Ovary (tissue), 9 donors: Measurements from ENCODE around the gene CERS4. TPM values are rescaled to one million over a fixed set of nuclear protein-coding genes. Genes with fewer than 3 reads are reported as not detected.
"Not testable (repeated sequence)": the region's sequence is repeated elsewhere in the genome, so short reads cannot be mapped to it uniquely, and the experiment has no call there.

ENCODE experiments used
- DNase-seq, 5 donors: peaks; one replicate each; pipeline ENCODE4 v3.0.0-alpha.2; 2019 to 2020
- H3K27ac ChIP-seq, 2 donors: fragments of 200-600 bp; one replicate each; pipeline versions ENCODE4 v1.5.1 to v1.8.0; 2019 to 2022
- H3K27me3 ChIP-seq: fragments of 200-600 bp; one replicate; pipeline ENCODE4 v1.8.0; 2022
- H3K36me3 ChIP-seq: fragments of 200-600 bp; sonication (generic); one replicate; pipeline ENCODE4 v1.5.1; 2019
- H3K4me1 ChIP-seq: one replicate; pipeline ENCODE4 v1.8.1; 2013; ENCODE audit warnings: mild to moderate bottlenecking, moderate library complexity; ENCODE audit not compliant: insufficient read depth
- H3K4me3 ChIP-seq: fragments of 200-600 bp; sonication (generic); one replicate; pipeline ENCODE4 v1.5.1; 2017
- H3K9me3 ChIP-seq, 2 donors: fragments of 200-600 bp in 1 of 2; sonication (generic) in 1 of 2; one replicate each; pipeline versions ENCODE4 v1.5.1 to v1.8.1; 2013 to 2019; ENCODE audit warnings: mild to moderate bottlenecking in 1 of 2, moderate library complexity in 1 of 2
- EP300 ChIP-seq: sonication (generic); formaldehyde crosslinking; IDR thresholded peaks from one replicate; pipeline ENCODE4 v1.6.1; 2017; ENCODE audit warnings: antibody characterized with exemption
- POLR2A ChIP-seq: fragments of 450-650 bp; IDR thresholded peaks from one replicate; pipeline ENCODE4 v1.6.1; 2017; ENCODE audit warnings: antibody characterized with exemption, mild to moderate bottlenecking, moderate library complexity
- WGBS, 3 donors: extraction: QIAGEN DNeasy Blood & Tissue Kit in 1 of 3; methylation state at CpG; one replicate each; pipeline versions ENCODE4 v1.1.5 to v1.1.7; 2013 to 2017; 5-methylcytosine and 5-hydroxymethylcytosine counted together
- intact Hi-C, 4 donors: fragments of 100-400 bp; cut with DNase I; formaldehyde crosslinking; loops; one replicate each; pipeline versions ENCODE4 v1.11.0 to v1.15.1; 2022 to 2023
- polyA plus RNA-seq, 2 donors: library from polyadenylated mRNA; stranded (reverse); fragments of 200-250 nt in 1 of 2; fragments of 350-450 nt in 1 of 2; fragmentation: Illumina TruSeq in 1 of 2; extraction: RNeasy Lipid Tissue Mini Kit (QIAGEN cat#74804) in 1 of 2; gene quantifications; one replicate each; pipeline ENCODE4 v1.2.3, GENCODE V29; 2013 to 2014
- total RNA-seq, 7 donors: library from RNA; depleted of rRNA in 2 of 7; stranded (reverse); fragments of >200 nt in 2 of 7; fragmentation: NEBNext Ultra II Directional in 3 of 7; extraction: Animal tissue kit (Norgen Biotek cat#: 25700) in 3 of 7; gene quantifications; one replicate each; pipeline versions ENCODE4 v1.1.0 to v1.2.4, GENCODE V29; 2016 to 2023
- TF ChIP-seq, protein P1 (sequence below), 3 donors: fragments of 450-650 bp in 2 of 3; fragments of 200-600 bp in 1 of 3; IDR thresholded peaks; one replicate each; pipeline versions ENCODE4 v1.5.1 to v1.8.0; 2016 to 2022; ENCODE audit warnings: antibody characterized with exemption in 3 of 3, mild to moderate bottlenecking in 1 of 3
- donor health status: DM: no; HTN: no; CAD: no; lungs with moderate emphysema.
- donor health status: DM: no; HTN: no; CAD: no.
- donor health status: Bipolar disorder and iron deficiency.
- donor health status: DM: yes; HTN: yes; CAD: no.
- donor health status: DM: no; HTN: no; CAD: no.
- donor health status: DM: yes; HTN: yes; CAD: no.

Gene CERS4
- total and polyA plus RNA-seq, 9 donors: 20.1 to 61.6 (median 42.5) TPM

DNA sequence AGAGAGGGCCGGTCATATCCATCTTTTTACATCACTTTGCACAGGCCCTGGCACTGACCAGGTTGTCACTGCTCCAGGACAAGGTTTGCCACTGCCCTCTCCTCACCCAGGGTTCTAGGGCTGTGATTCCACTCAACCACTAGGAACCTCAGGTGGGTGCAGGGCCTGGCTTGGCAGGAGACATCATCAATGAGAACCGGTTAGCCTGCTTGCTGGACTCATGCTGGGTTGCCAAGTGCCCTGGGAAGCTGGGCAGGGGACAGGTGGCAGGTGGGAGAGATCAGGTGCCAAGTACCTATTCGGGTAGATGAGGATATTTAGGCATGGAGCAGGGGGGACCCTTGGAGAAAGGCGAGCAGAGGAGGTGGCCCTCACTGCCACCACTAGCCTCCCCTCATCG is 4.2 kb upstream of the CERS4 start:
- no peak for DNase-seq
- WGBS, 3 donors: 74 to 81% (median 76%) methylated on average over 5 of the region's 5 CpGs
- Histone ChIP-seq H3K27ac (no peak overlapping the region), H3K4me1 (peaks cover 3% of the 10 kb centered on the region), H3K36me3 (no peaks in the 10 kb centered on the region), H3K4me3 (no peak overlapping the region), H3K27me3 (no peaks in the 10 kb centered on the region), H3K9me3 (no peaks in the 10 kb centered on the region)
- TF ChIP-seq, protein P1, sequence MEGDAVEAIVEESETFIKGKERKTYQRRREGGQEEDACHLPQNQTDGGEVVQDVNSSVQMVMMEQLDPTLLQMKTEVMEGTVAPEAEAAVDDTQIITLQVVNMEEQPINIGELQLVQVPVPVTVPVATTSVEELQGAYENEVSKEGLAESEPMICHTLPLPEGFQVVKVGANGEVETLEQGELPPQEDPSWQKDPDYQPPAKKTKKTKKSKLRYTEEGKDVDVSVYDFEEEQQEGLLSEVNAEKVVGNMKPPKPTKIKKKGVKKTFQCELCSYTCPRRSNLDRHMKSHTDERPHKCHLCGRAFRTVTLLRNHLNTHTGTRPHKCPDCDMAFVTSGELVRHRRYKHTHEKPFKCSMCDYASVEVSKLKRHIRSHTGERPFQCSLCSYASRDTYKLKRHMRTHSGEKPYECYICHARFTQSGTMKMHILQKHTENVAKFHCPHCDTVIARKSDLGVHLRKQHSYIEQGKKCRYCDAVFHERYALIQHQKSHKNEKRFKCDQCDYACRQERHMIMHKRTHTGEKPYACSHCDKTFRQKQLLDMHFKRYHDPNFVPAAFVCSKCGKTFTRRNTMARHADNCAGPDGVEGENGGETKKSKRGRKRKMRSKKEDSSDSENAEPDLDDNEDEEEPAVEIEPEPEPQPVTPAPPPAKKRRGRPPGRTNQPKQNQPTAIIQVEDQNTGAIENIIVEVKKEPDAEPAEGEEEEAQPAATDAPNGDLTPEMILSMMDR (IDR thresholded peaks at IDR 0.05): no peak
- no peak for TF ChIP-seq EP300
- TF ChIP-seq POLR2A: no peak
- intact Hi-C loops: no loop called here

DNA sequence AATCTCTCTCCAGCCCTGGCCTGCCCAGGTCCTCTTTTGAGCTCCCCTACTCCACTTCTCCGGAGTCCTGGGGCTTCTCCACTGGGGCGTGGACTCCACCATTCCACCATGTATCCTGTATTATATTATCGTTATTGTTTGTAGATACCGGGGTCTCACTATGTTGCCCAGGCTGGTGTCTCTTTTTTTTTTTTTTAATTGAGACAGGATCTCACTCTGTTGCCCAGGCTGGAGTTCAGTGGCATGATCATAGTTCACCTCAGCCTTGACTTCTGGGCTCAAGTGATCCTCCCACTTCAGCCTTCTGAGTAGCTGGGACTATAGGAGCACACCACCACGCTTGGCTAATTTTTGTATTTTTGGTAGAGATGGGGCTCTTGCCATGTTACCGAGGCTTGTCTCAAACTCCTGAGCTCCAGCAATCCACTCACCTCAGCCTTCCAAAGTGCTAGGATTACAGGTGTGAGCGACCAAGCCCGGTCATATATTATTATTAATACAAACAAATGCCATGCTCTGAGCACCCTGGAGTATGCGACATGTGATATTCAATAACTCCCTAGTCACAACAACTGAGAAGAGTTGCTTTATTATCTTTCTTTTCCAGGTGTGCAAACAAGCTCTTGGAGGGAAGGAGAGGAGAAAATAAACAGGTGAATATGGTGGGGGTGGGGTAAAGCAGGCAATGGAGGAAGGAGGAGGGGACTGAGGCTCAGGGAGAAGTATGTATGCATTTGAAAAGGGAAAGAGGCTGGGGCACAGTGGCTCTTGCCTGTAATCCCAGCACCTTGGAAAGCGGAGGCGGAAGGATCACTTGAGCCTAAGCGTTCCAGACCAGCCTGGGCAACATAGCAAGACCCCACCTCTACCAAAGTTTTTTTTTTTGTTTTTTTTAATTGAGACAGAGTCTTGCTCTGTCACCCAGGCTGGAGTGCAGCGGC is 2.8 kb upstream of the CERS4 start:
- Histone ChIP-seq H3K27me3 (no peaks in the 10 kb centered on the region), H3K4me1 (peaks cover 10% of the 10 kb centered on the region), H3K4me3 (no peak overlapping the region), H3K9me3 (no peaks in the 10 kb centered on the region), H3K36me3 (no peaks in the 10 kb centered on the region), H3K27ac (no peak overlapping the region)
- 83 to 85% (median 84%) methylated on average over 13 of the region's 13 CpGs for WGBS, 3 donors
- intact Hi-C loops: no loop called here
- no peak for DNase-seq
- TF ChIP-seq EP300: no peak
- TF ChIP-seq POLR2A: no peak
- TF ChIP-seq, protein P1 (IDR thresholded peaks at IDR 0.05): no peak

DNA sequence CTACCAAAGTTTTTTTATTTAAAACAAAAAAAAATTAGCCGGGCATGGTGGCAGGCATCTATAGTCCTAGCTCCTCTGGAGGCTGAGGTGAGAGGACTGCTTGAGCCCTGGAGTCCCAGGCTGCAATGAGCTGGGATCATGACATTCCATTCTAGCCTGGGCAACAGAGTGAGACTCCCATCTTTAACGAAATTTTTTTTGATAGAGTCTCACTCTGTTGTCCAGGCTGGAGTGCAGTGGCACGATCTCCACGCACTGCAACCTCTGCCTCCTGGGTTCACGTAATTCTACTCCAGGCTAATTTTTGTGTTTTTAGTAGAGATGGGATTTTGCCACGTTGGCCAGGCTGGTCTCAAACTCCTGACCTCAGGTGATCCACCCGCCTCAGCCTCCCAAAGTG is 1.8 kb upstream of the CERS4 start:
- WGBS, 3 donors: 84 to 90% (median 87%) methylated on average over 7 of the region's 7 CpGs
- H3K27ac ChIP-seq, intact Hi-C loops, H3K27me3 ChIP-seq, DNase-seq, H3K36me3 ChIP-seq, H3K9me3 ChIP-seq, H3K4me1 ChIP-seq, H3K4me3 ChIP-seq: not testable (repeated sequence)

GRCh38 chr19:8208119-8208921 is 850 bp upstream of the CERS4 start:
- no peaks in the 10 kb centered on the region for H3K36me3 ChIP-seq
- peaks cover 10% of the 10 kb centered on the region for H3K4me1 ChIP-seq
- no peaks in the 10 kb centered on the region for H3K9me3 ChIP-seq
- TF ChIP-seq EP300: no peak
- intact Hi-C loops: no loop called here
- WGBS, 3 donors: 38% methylated on average over 35 of the region's 35 CpGs
- DNase-seq: peak in 1 of 5 donors; percentile 13
- no peaks in the 10 kb centered on the region for H3K27me3 ChIP-seq
- peak overlapping the region; percentile 55 for H3K4me3 ChIP-seq
- peak overlapping the region in 1 of 2 donors; percentile 60 for H3K27ac ChIP-seq

GRCh38 chr19:8209462-8210378 is 550 bp downstream of the CERS4 start:
- Histone ChIP-seq H3K27me3 (no peaks in the 10 kb centered on the region), H3K4me3 (peak overlapping the region; percentile 55), H3K9me3 (no peaks in the 10 kb centered on the region), H3K27ac (peak overlapping the region; percentile 35 to 74), H3K4me1 (peaks cover 10% of the 10 kb centered on the region), H3K36me3 (no peaks in the 10 kb centered on the region)
- WGBS, 3 donors: 2 to 3% (median 3%) methylated on average over 43 to 78 of the region's 78 CpGs
- TF ChIP-seq EP300 (no peak), POLR2A (no peak)
- TF ChIP-seq, protein P1 (IDR thresholded peaks at IDR 0.05): peak in 1 of 3 donors; percentile 15
- intact Hi-C loops: no loop called here
- DNase-seq: peak in 3 of 5 donors; percentile 47 to 73 (median 50)
